Measurements from ENCODE around the gene NEK1. TPM values are rescaled to one million over a fixed set of nuclear protein-coding genes. Genes with fewer than 3 reads are reported as not detected.

Gene NEK1
- total RNA-seq, 1 experiment from 2014 or later = 8.7 TPM

DNA sequence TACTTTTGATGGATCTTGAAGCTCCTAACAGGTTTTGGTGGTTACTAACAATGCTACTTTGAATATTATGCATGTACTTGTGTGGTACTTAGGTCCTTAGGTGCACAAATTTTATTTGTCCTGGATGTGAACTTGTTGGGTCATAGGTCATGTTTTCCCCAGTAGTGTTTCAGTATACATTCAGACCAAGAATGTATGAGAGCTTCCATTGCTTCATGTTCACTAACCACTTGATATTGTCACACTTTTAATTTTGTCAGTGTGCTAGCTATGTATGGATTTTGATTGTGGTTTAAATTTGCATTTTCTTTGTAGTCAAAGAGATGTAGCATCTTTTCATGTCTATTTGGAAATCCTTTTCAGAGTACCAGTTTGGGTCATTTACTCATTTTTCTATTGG lies 40.2 kb upstream of the NEK1 start:
- Mint-ChIP-seq H3K27me3 (ENCODE audit: insufficient read depth, unreplicated experiment) (no peaks in the 10 kb centered on the region), H3K9me3 (ENCODE audit: unreplicated experiment) (no peaks in the 10 kb centered on the region), H3K36me3 (ENCODE audit: insufficient read depth, unreplicated experiment) (no peaks in the 10 kb centered on the region), H3K4me1 (ENCODE audit: low read depth, unreplicated experiment) (no peaks in the 10 kb centered on the region), H3K4me3 (ENCODE audit: unreplicated experiment) (no peak overlapping the region), H3K27ac (ENCODE audit: unreplicated experiment) (no peak overlapping the region)
- no peak for TF ChIP-seq CTCF (IDR thresholded peaks at IDR 0.05; ENCODE audit: insufficient read depth in 1 of 2, low read depth in 1 of 2, low read length in 1 of 2, severe bottlenecking in 1 of 2, unreplicated experiment in 1 of 2)
- H3K4me1 ChIP-seq = peaks cover 6% of the 10 kb centered on the region
- no peaks in the 10 kb centered on the region for H3K36me3 ChIP-seq (ENCODE audit: control insufficient read depth, insufficient read depth, low read length)
- BruUV-seq (replicated peaks) = no TSS peak
- H3K9me3 ChIP-seq = no peaks in the 10 kb centered on the region
- intact Hi-C loops (cut with micrococcal nuclease; ENCODE audit: unreplicated experiment) = no loop called here
- DNase-seq = no peak
- ChIA-PET POLR2A (no interaction called here), CTCF (no interaction called here)
- H3K27me3 ChIP-seq (replicated peaks; ENCODE audit: control insufficient read depth, insufficient read depth, low read length) = no peaks in the 10 kb centered on the region
- no peak overlapping the region for H3K4me3 ChIP-seq (ENCODE audit: low read depth, low read length)

GRCh38 chr4:169650227-169650936 lies 38.0 kb upstream of the NEK1 start:
- Histone ChIP-seq H3K27me3 (replicated peaks; ENCODE audit: control insufficient read depth, insufficient read depth, low read length) (no peaks in the 10 kb centered on the region), H3K36me3 (ENCODE audit: control insufficient read depth, insufficient read depth, low read length) (no peaks in the 10 kb centered on the region), H3K4me3 (ENCODE audit: low read depth, low read length) (no peak overlapping the region), H3K9me3 (no peaks in the 10 kb centered on the region), H3K4me1 (peaks cover 6% of the 10 kb centered on the region)
- DNase-seq = no peak
- Mint-ChIP-seq H3K9me3 (ENCODE audit: unreplicated experiment) (no peaks in the 10 kb centered on the region), H3K36me3 (ENCODE audit: insufficient read depth, unreplicated experiment) (no peaks in the 10 kb centered on the region), H3K27ac (ENCODE audit: unreplicated experiment) (no peak overlapping the region), H3K27me3 (ENCODE audit: insufficient read depth, unreplicated experiment) (no peaks in the 10 kb centered on the region), H3K4me3 (ENCODE audit: unreplicated experiment) (no peak overlapping the region), H3K4me1 (ENCODE audit: low read depth, unreplicated experiment) (no peaks in the 10 kb centered on the region)
- CTCF ChIA-PET = no interaction called here
- no peak for TF ChIP-seq CTCF (IDR thresholded peaks at IDR 0.05; ENCODE audit: insufficient read depth in 1 of 2, low read depth in 1 of 2, low read length in 1 of 2, severe bottlenecking in 1 of 2, unreplicated experiment in 1 of 2)
- intact Hi-C loops (cut with micrococcal nuclease; ENCODE audit: unreplicated experiment) = no loop called here
- BruUV-seq (replicated peaks) = no TSS peak
- POLR2A ChIA-PET = no interaction called here

DNA sequence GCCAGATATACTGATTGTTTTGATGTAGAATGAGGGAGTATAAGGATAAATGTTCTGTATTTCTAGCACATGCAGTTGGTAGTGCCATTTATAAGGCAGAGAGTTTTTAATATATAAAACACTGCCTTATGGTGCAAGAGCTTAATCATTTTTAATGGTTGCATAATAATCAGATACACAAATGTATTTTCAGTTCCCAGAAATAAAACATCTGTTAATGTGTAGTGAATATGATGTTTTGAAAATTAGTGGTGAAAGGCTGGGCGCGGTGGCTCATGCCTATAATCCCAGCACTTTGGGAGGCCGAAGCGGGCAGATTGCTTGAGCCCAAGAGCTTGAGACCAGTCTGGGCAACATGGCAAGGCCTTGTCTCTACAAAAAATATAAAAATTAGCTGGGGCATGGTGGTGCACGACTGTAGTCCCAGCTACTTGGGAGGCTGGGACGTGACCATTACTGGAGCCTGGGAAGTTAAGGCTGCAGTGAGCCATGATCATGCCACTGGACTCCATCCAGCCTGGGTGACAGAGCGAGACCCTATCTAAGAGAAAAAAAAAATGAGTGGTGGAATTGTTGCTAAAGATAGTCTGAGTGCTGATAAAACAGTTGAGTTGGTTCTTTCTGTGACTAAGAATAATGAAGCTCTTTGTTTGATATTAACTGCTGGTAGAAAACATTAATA lies 37.3 kb upstream of the NEK1 start:
- H3K27me3 ChIP-seq (replicated peaks; ENCODE audit: control insufficient read depth, insufficient read depth, low read length) = no peaks in the 10 kb centered on the region
- peaks cover 13% of the 10 kb centered on the region for H3K4me1 ChIP-seq
- intact Hi-C loops (cut with micrococcal nuclease; ENCODE audit: unreplicated experiment) = no loop called here
- no peaks in the 10 kb centered on the region for H3K9me3 ChIP-seq
- Mint-ChIP-seq H3K36me3 (ENCODE audit: insufficient read depth, unreplicated experiment) (no peaks in the 10 kb centered on the region), H3K27ac (ENCODE audit: unreplicated experiment) (no peak overlapping the region), H3K9me3 (ENCODE audit: unreplicated experiment) (no peaks in the 10 kb centered on the region), H3K4me3 (ENCODE audit: unreplicated experiment) (no peak overlapping the region), H3K27me3 (ENCODE audit: insufficient read depth, unreplicated experiment) (no peaks in the 10 kb centered on the region), H3K4me1 (ENCODE audit: low read depth, unreplicated experiment) (no peaks in the 10 kb centered on the region)
- H3K36me3 ChIP-seq (ENCODE audit: control insufficient read depth, insufficient read depth, low read length) = no peaks in the 10 kb centered on the region
- no TSS peak for BruUV-seq (replicated peaks)
- ChIA-PET POLR2A (no interaction called here), CTCF (no interaction called here)
- no peak overlapping the region for H3K4me3 ChIP-seq (ENCODE audit: low read depth, low read length)
- TF ChIP-seq CTCF (IDR thresholded peaks at IDR 0.05; ENCODE audit: insufficient read depth in 1 of 2, low read depth in 1 of 2, low read length in 1 of 2, severe bottlenecking in 1 of 2, unreplicated experiment in 1 of 2) = no peak
- no peak for DNase-seq
